ENCODE data around the gene PKP4.

- TF ChIP-seq, protein P1, sequence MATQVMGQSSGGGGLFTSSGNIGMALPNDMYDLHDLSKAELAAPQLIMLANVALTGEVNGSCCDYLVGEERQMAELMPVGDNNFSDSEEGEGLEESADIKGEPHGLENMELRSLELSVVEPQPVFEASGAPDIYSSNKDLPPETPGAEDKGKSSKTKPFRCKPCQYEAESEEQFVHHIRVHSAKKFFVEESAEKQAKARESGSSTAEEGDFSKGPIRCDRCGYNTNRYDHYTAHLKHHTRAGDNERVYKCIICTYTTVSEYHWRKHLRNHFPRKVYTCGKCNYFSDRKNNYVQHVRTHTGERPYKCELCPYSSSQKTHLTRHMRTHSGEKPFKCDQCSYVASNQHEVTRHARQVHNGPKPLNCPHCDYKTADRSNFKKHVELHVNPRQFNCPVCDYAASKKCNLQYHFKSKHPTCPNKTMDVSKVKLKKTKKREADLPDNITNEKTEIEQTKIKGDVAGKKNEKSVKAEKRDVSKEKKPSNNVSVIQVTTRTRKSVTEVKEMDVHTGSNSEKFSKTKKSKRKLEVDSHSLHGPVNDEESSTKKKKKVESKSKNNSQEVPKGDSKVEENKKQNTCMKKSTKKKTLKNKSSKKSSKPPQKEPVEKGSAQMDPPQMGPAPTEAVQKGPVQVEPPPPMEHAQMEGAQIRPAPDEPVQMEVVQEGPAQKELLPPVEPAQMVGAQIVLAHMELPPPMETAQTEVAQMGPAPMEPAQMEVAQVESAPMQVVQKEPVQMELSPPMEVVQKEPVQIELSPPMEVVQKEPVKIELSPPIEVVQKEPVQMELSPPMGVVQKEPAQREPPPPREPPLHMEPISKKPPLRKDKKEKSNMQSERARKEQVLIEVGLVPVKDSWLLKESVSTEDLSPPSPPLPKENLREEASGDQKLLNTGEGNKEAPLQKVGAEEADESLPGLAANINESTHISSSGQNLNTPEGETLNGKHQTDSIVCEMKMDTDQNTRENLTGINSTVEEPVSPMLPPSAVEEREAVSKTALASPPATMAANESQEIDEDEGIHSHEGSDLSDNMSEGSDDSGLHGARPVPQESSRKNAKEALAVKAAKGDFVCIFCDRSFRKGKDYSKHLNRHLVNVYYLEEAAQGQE (IDR thresholded peaks at IDR 0.05; ENCODE audit: unreplicated experiment), result no peak
- TF ChIP-seq, protein P2, sequence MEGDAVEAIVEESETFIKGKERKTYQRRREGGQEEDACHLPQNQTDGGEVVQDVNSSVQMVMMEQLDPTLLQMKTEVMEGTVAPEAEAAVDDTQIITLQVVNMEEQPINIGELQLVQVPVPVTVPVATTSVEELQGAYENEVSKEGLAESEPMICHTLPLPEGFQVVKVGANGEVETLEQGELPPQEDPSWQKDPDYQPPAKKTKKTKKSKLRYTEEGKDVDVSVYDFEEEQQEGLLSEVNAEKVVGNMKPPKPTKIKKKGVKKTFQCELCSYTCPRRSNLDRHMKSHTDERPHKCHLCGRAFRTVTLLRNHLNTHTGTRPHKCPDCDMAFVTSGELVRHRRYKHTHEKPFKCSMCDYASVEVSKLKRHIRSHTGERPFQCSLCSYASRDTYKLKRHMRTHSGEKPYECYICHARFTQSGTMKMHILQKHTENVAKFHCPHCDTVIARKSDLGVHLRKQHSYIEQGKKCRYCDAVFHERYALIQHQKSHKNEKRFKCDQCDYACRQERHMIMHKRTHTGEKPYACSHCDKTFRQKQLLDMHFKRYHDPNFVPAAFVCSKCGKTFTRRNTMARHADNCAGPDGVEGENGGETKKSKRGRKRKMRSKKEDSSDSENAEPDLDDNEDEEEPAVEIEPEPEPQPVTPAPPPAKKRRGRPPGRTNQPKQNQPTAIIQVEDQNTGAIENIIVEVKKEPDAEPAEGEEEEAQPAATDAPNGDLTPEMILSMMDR (conservative IDR thresholded peaks at IDR 0.05; ENCODE audit: low read depth in 2 of 2), result no peak
- TF ChIP-seq POLR2AphosphoS5 (IDR thresholded peaks at IDR 0.05; ENCODE audit: low read depth) (no peak), EZH2phosphoT487 (IDR thresholded peaks at IDR 0.05; ENCODE audit: unreplicated experiment) (no peak), EZH2 (IDR thresholded peaks at IDR 0.05; ENCODE audit: low read depth, unreplicated experiment) (no peak), CREB1 (CRISPR knock-in tag; IDR thresholded peaks at IDR 0.05; ENCODE audit: low read depth) (no peak), NANOG (IDR thresholded peaks at IDR 0.05; ENCODE audit: borderline replicate concordance) (no peak)
Measured at GRCh38 chr2:158498749-158499136, 42.0 kb downstream of the PKP4 start.
